SU-DHL-6 (cell line): ENCODE measurements around the gene C12orf57.
A peak's percentile ranks its signal among the peaks of the same experiment; 100 is the strongest.

Source experiments
- H2AFZ ChIP-seq: fragments of 200-600 bp; sonication (generic); 2 replicates; pipeline ENCODE4 v1.6.1; 2014; ENCODE audit warnings: low read depth, mild to moderate bottlenecking, moderate library complexity, mixed read lengths, antibody characterized with exemption, low read length; ENCODE audit not compliant: severe bottlenecking
- H3F3A ChIP-seq: fragments of 200-600 bp; shearing (Covaris generic); 2 replicates; pipeline ENCODE4 v1.6.0; 2016; ENCODE audit warnings: antibody characterized with exemption, mild to moderate bottlenecking; ENCODE audit not compliant: insufficient read depth
- H3K27ac ChIP-seq: fragments of 200-600 bp; sonication (generic); 2 replicates; pipeline ENCODE4 v1.5.1; 2016; ENCODE audit warnings: low read depth, mild to moderate bottlenecking, low read length, moderate library complexity, mixed read lengths
- H3K27me3 ChIP-seq: fragments of 200-600 bp; sonication (generic), shearing (Covaris generic); 2 replicates; pipeline ENCODE4 v1.6.0; 2014; ENCODE audit warnings: mild to moderate bottlenecking, low read length
- H3K36me3 ChIP-seq: fragments of 200-600 bp; sonication (generic); 2 replicates; pipeline ENCODE4 v1.6.1; 2014; ENCODE audit warnings: mild to moderate bottlenecking, low read length, mixed read lengths
- H3K4me2 ChIP-seq: fragments of 300-600, 200-600 bp; shearing (Covaris generic), sonication (generic); 2 replicates; pipeline ENCODE4 v1.6.0; 2014; ENCODE audit warnings: low read length, low read depth, mild to moderate bottlenecking; ENCODE audit not compliant: poor library complexity, severe bottlenecking
- H3K4me3 ChIP-seq: fragments of 200-600 bp; sonication (generic); 2 replicates; pipeline ENCODE4 v1.5.1; 2014; ENCODE audit warnings: antibody characterized with exemption, low read length, mild to moderate bottlenecking, mixed read lengths; ENCODE audit not compliant: insufficient read depth, poor library complexity, severe bottlenecking
- H3K79me2 ChIP-seq: fragments of 200-600 bp; sonication (generic); 2 replicates; pipeline ENCODE4 v1.6.1; 2014; ENCODE audit warnings: mild to moderate bottlenecking, low read length, moderate library complexity; ENCODE audit not compliant: insufficient read depth
- H3K9ac ChIP-seq: fragments of 200-600 bp; sonication (generic); 2 replicates; pipeline ENCODE4 v1.7.0; 2014; ENCODE audit warnings: mild to moderate bottlenecking, low read length
- H3K9me2 ChIP-seq: fragments of 200-600 bp; sonication (generic); replicated peaks from 2 replicates; pipeline ENCODE4 v1.6.1; 2014; ENCODE audit warnings: low read length; ENCODE audit not compliant: insufficient read depth
- H3K9me3 ChIP-seq: fragments of 200-600 bp; sonication (generic); 2 replicates; pipeline ENCODE4 v1.6.1; 2014; ENCODE audit warnings: low read length, mixed read lengths; ENCODE audit not compliant: insufficient read depth
- H4K20me1 ChIP-seq: fragments of 200-600 bp; sonication (generic); 2 replicates; pipeline ENCODE4 v1.6.1; 2014; ENCODE audit warnings: low read depth, mild to moderate bottlenecking, antibody characterized with exemption, low read length, moderate library complexity, mixed read lengths
- EZH2phosphoT487 ChIP-seq: fragments of 200-600 bp; sonication (generic), shearing (Covaris generic); conservative IDR thresholded peaks from 2 replicates; pipeline ENCODE4 v1.6.1; 2018; ENCODE audit warnings: mild to moderate bottlenecking, antibody characterized with exemption, low read length, moderate library complexity, mixed read lengths
- TF ChIP-seq, protein P1 (sequence below): fragments of 200-600 bp; sonication (generic); IDR thresholded peaks from one replicate; pipeline ENCODE4 v1.5.1; 2017; ENCODE audit warnings: antibody characterized with exemption, mild to moderate bottlenecking, low read length, moderate library complexity; ENCODE audit not compliant: insufficient read depth, poor library complexity, severe bottlenecking

Gene C12orf57

DNA sequence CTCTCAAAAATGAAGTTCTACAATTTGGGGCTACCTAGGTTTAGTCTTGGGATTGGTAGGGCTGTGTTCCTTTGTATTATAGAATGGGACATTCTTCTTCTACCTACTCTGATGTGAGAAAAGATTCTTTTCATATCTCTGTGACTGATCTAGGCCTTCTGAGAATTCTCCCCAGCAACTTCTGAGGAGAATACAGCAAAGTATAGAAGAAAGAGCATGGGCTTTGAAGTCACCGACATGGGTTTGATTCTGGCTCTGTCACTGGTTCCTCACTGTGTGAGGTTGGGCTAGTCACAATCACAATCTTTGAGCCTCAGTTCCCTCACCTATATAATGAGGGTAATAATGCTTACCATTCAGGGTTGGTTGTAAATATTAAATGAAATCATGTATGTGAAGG lies 11.1 kb upstream of the C12orf57 start:
- Histone ChIP-seq H3K9me2 (no peaks in the 10 kb centered on the region), H3K9me3 (no peaks in the 10 kb centered on the region), H3F3A (peaks cover 8% of the 10 kb centered on the region; the same call in 1 of the 2 replicates), H3K36me3 (no peaks in the 10 kb centered on the region), H3K27ac (no peak overlapping the region), H3K79me2 (no peaks in the 10 kb centered on the region), H3K4me3 (no peak overlapping the region), H3K4me2 (no peak overlapping the region), H4K20me1 (no peaks in the 10 kb centered on the region), H2AFZ (no peak overlapping the region), H3K27me3 (no peaks in the 10 kb centered on the region), H3K9ac (no peak overlapping the region)
- TF ChIP-seq EZH2phosphoT487, result no peak
- TF ChIP-seq, protein P1, sequence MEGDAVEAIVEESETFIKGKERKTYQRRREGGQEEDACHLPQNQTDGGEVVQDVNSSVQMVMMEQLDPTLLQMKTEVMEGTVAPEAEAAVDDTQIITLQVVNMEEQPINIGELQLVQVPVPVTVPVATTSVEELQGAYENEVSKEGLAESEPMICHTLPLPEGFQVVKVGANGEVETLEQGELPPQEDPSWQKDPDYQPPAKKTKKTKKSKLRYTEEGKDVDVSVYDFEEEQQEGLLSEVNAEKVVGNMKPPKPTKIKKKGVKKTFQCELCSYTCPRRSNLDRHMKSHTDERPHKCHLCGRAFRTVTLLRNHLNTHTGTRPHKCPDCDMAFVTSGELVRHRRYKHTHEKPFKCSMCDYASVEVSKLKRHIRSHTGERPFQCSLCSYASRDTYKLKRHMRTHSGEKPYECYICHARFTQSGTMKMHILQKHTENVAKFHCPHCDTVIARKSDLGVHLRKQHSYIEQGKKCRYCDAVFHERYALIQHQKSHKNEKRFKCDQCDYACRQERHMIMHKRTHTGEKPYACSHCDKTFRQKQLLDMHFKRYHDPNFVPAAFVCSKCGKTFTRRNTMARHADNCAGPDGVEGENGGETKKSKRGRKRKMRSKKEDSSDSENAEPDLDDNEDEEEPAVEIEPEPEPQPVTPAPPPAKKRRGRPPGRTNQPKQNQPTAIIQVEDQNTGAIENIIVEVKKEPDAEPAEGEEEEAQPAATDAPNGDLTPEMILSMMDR, result no peak

DNA sequence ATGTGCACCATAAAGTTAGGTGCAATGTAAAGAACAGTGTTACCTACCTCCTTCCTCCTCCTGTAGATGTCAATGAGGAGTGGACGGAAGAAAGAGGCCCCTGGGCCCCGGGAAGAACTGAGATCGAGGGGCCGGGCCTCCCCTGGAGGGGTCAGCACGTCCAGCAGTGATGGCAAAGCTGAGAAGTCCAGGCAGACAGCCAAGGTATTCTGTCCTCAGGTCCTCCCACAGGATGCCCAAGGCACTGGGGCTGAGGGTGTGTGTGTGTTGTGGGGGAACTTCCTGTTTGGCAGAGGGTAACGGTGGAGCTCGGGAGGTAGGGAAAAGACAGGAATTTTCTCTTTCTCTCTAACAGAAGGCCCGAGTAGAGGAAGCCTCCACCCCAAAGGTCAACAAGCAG lies 9.7 kb upstream of the C12orf57 start:
- Histone ChIP-seq H3K4me2 (no peak overlapping the region), H3K9me3 (no peaks in the 10 kb centered on the region), H3K27ac (no peak overlapping the region), H3K9ac (no peak overlapping the region), H3K9me2 (no peaks in the 10 kb centered on the region), H2AFZ (no peak overlapping the region), H3K27me3 (no peaks in the 10 kb centered on the region), H3K4me3 (no peak overlapping the region), H3F3A (peaks cover 8% of the 10 kb centered on the region; the same call in 1 of the 2 replicates), H3K36me3 (no peaks in the 10 kb centered on the region), H4K20me1 (no peaks in the 10 kb centered on the region), H3K79me2 (no peaks in the 10 kb centered on the region)
- TF ChIP-seq, protein P1, result no peak
- no peak for TF ChIP-seq EZH2phosphoT487

DNA sequence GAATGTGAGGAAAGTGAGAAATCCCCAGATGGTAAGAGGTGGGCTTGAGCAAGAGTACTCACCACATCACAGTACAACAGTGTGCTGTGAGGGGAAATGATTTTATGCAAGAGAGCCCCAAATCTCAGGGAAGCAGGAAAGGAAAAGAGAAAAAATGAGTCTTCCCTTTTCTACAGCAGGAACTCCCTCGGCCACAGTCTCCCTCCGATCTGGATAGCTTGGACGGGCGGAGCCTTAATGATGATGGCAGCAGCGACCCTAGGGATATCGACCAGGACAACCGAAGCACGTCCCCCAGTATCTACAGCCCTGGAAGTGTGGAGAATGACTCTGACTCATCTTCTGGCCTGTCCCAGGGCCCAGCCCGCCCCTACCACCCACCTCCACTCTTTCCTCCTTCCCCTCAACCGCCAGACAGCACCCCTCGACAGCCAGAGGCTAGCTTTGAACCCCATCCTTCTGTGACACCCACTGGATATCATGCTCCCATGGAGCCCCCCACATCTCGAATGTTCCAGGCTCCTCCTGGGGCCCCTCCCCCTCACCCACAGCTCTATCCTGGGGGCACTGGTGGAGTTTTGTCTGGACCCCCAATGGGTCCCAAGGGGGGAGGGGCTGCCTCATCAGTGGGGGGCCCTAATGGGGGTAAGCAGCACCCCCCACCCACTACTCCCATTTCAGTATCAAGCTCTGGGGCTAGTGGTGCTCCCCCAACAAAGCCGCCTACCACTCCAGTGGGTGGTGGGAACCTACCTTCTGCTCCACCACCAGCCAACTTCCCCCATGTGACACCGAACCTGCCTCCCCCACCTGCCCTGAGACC lies 8.2 kb upstream of the C12orf57 start:
- 0 out of 2 replicates have a peak overlapping the region, but pooled peaks have one; percentile 92 for H3K9ac ChIP-seq
- peaks cover 8% of the 10 kb centered on the region; the same call in 1 of the 2 replicates for H3F3A ChIP-seq
- H3K9me2 ChIP-seq, result no peaks in the 10 kb centered on the region
- H3K79me2 ChIP-seq, result no peaks in the 10 kb centered on the region
- no peaks in the 10 kb centered on the region for H3K36me3 ChIP-seq
- no peak for TF ChIP-seq EZH2phosphoT487
- TF ChIP-seq, protein P1, result no peak
- H3K4me2 ChIP-seq, result no peak overlapping the region
- no peaks in the 10 kb centered on the region for H3K27me3 ChIP-seq
- no peak overlapping the region for H2AFZ ChIP-seq
- no peak overlapping the region for H3K27ac ChIP-seq
- no peak overlapping the region for H3K4me3 ChIP-seq
- H3K9me3 ChIP-seq, result no peaks in the 10 kb centered on the region
- H4K20me1 ChIP-seq, result no peaks in the 10 kb centered on the region
